GM18511 (cell line): ENCODE measurements around the gene KLK2.
"Not testable (repeated sequence)": the region's sequence is repeated elsewhere in the genome, so short reads cannot be mapped to it uniquely, and the experiment has no call there.

ENCODE experiments used
- ATAC-seq: cut with Tn5 transposase; IDR thresholded peaks from one replicate; pipeline ENCODE4 v1.9.1; 2021; ENCODE audit warnings: mild to moderate bottlenecking, moderate library complexity; ENCODE audit not compliant: unreplicated experiment

Gene KLK2

GRCh38 chr19:50891253-50891625 lies 18.0 kb downstream of the KLK2 start:
- no peak for ATAC-seq

GRCh38 chr19:50893047-50893736 lies 20.0 kb downstream of the KLK2 start:
- ATAC-seq = no peak

- ATAC-seq = no peak
Observed at GRCh38 chr19:50894478-50895356, 21.5 kb downstream of the KLK2 start.

- ATAC-seq = not testable (repeated sequence)
Observed at GRCh38 chr19:50896089-50896590, 22.9 kb downstream of the KLK2 start.

DNA sequence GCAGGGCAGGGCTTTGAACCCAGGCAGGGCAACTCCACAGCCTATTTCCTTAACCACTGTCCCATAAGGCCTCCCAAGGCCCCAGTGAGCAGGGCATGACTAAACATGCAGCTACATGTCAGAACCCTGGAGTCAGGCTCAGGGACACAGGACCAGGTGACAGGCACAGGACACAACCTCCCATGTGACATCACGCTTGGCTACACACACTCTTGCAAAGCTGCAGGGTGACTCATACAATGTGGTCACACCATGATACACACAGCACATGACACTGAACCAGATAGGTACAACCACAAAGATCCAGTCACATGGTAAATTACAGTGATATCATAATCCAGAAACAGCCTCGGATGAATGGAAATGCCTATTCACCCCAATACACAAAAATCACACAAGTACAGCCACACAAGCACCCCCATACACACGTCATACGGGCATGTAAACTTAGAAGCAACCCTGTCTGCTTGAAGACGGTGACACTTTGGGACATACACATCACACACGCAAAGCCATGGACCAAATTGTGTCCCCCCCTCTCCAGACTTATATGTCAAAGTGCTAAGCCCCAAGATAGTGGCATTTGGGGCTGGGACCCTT lies 23.5 kb downstream of the KLK2 start:
- peak; percentile 95 for ATAC-seq

DNA sequence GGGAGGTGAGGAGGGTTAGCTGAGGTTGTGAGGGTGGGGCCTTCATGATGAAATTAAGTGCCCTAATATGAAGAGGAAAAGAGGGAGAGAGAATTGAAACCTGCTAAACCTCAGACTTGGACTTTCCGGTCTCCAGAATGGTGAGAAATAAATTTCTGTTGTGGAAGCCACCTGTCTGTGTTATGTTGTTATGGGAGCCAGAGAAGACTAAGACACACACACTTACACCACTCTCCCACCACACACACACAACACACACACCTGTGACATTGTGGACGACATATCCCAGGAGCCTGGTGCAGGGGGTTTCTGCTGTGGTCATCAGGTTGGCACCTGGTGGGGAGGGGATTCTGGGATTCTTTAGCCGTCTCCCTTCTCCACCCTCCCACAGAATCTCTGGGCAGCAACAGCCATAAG lies 24.0 kb downstream of the KLK2 start:
- peak; percentile 27 for ATAC-seq

GRCh38 chr19:50897612-50898011 lies 24.4 kb downstream of the KLK2 start:
- ATAC-seq = no peak

DNA sequence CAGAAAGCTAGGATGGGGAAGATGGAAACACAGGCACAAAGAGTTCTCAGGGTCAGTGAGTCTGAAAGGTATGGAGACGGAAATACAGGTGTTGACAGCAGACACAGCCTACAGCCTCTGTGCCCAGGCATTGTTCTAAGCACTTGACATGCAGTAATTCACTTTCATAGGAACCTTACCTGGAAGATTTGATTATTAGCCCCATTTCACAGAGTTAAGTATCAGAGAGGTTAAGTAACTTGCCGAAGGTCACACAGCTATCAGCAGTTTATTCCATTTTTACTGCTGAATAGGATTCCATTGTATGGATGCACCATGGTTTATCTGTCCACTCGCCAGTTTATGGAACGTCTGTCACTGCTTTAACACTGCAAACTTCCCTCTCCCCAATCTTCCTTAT lies 24.8 kb downstream of the KLK2 start:
- no peak for ATAC-seq

- no peak for ATAC-seq
Observed at GRCh38 chr19:50899569-50899968, 26.3 kb downstream of the KLK2 start.

- no peak for ATAC-seq
Observed at GRCh38 chr19:50902640-50903039, 29.4 kb downstream of the KLK2 start.

DNA sequence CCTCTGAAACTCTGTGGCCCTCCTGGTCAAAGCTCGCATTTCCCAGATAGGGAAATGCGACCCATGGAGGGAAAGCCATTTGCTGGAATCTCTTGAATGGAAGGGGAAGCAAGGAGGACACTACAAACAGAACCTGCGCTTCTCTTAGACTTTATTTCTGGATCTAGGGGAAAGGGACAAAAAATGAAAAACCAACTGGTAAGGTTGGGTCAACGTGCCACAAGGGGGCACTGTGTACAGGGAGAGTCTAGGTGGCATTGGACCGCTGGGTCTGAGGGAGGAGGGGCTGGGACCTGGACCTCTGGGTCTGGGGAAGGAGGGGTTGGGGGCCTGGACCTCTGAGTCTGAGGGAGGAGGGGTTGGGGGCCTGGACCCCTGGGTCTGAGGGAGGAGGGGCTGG lies 33.0 kb downstream of the KLK2 start:
- no peak for ATAC-seq

DNA sequence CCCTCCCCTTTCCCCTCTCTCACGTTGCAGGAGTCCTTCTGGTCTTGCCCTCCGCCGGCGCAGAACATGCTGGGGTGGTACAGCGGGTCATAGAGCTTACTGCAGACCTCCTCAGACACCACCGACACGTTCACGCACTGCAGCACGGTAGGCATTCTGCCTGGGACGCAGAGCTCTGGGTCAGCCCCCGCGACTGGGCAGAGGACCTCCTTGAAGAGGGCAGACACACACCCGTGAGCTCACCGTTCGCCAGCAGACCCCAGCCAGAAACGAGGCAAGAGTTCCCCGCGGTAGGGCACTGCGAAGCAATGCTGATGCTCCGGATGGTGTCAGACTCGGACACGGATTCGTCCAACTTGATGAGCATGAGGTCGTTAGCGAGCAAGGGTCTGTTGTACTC lies 35.1 kb downstream of the KLK2 start:
- ATAC-seq = no peak

DNA sequence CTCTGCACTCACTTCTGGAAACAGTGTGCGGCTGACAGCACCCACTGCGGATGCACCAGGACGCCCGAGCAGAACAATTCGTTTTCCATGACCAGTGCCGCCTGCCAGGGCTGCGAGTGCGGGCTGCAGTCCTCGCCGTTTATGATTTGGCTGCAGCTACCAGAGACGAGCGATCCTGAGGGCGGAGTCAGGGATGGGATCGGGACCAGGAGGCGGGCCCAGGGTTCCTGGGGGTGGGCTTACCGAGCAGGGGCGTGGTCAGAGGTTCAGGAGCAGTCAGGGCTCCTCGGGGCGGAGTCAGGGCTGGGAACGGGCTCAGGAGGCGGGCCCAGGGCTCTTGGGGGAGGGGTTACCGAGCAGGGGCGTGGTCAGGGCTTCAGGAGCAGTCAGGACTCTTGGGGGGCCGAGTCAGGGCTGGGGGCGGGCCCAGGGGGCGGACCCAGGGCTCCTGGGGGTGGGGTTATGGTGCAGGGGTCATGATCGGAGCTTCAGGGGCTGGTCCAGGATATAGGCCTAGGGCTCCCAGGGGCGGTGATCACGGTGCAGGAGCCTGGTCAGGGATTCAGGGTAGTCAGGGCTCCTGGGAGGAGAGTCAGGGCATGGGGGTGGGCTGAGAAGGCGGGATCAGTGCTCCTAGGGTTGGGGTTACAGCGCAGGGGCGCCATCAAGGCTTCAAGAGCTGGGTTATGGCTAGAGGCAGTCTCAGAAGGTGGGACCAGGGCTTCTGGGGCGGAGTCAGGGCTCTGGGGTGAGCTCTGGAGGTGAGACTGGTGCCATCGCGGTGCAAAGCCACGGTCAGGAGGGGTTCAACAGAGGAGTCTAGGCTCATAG lies 36.2 kb downstream of the KLK2 start:
- ATAC-seq = no peak

DNA sequence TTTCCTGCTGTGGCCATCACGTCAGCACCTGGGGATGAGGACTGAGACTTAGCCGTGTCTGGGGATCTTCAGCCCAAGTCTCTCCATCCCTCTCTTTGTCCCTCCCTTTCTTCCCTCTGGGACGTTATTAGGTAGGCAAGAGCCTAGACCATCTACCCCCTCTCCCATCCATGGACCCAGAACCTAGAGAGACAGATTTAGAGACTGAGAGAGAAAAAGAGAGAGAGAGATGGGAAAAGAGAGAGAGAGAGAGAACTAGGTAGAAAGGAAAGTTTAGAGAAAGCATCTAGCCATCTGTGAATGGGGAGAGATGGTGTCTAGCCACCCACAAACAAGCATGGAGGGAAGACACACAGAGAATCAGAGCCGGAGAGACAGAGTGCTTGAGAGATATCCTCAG lies 37.5 kb downstream of the KLK2 start:
- no peak for ATAC-seq

GRCh38 chr19:50911206-50912101 lies 38.2 kb downstream of the KLK2 start, which contains the start of gene KLK4:
Gene KLK4, minus strand, starts transcription at chr19:50911395. Its CDS starts 657 bp downstream, at chr19:50910738.
- ATAC-seq = no peak

DNA sequence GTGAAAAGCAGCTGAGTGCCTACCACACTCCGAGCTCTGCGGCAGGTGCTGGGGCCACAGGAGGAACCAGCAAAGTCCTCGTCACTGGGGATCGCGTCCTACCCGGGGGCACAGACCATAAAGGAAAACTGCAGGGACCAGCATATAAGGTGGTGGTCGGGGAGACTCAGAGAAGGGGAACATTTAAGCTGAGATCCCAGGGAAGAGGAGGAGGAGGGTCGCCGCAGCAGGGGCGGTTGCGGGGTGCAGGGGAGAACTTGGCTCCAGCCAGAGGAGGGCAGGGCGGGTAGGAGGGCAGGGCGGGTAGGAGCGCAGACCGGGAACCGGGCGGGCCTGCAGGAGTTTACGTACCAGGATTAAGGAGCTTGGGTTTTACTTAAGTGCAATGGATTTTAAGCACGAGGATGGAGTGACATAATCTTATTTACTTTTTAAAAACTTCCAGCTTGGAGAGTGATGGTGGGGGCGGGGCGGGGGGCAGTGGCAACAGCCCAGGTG lies 38.9 kb downstream of the KLK2 start:
- ATAC-seq = no peak

GRCh38 chr19:50912727-50913716 lies 39.8 kb downstream of the KLK2 start:
- ATAC-seq = no peak

- ATAC-seq = no peak
Observed at GRCh38 chr19:50916069-50916468, 42.8 kb downstream of the KLK2 start.
